ENCODE measurements around the gene TRPM4. TPM values are rescaled to one million over a fixed set of nuclear protein-coding genes. Genes with fewer than 3 reads are reported as not detected.

TRPM4 gene
- total and polyA plus RNA-seq, 2 of the 13 experiments (the other 11 are each of a cell fraction or from before 2014, with no cell fraction given): 1.9 to 4.3 TPM

DNA sequence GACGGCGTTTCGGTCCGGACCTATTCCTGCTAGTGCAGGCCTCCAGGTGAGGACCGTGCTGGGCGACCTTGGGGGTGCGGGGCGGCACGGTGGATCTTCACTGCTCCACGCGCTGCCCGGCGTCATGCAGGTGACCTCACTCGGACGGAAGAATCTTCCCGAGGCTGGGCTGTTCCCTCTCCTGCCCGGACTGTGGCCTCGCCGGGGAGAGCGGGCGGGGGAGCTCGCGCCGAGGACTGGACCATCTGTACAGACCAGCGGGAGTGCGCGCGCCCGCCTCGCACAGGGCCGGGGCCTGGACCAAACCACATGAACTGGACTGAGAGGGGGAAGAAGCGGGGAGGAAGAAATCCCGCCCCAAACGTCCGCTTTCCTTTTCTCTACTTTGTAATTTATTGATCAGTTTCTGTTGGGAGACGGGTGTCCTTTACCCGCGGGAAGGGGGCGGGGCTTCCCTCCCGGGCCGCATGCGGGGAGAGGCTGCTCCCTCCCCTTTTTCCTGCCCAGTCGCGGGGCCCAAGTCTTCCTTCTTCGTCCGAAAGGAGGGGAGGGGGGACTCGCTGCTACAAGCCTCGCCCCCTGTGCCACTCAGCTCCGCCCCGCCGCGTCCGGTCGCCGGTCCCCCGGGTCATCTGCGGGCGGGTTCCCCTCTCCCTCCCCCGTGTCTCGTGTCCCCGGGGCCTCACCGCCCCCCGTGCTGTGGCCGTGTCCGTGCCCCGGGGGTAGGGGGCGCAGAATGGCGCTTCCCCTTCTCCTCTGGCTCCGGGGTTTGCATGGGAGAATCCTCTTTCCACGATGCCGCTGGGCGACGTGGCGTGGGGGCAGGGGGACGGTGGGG is 7.3 kb upstream of the TRPM4 start (continued):
- TF ChIP-seq ZNF343 (CRISPR knock-in tag; IDR thresholded peaks at IDR 0.05) (0 out of 2 replicates have a peak, but pooled peaks have one; percentile 38), GABPB1 (CRISPR knock-in tag; IDR thresholded peaks at IDR 0.05) (peak; percentile 75), IRF1 (CRISPR knock-in tag; IDR thresholded peaks at IDR 0.05; ENCODE audit: low read depth) (0 out of 2 replicates have a peak, but pooled peaks have one; percentile 76), ZNF562 (CRISPR knock-in tag; IDR thresholded peaks at IDR 0.05; ENCODE audit: borderline replicate concordance) (no peak), ZNF329 (CRISPR knock-in tag; IDR thresholded peaks at IDR 0.05; ENCODE audit: low read depth) (peak; percentile 86; the same call in 1 of the 2 replicates), ZNF670 (CRISPR knock-in tag; IDR thresholded peaks at IDR 0.05; ENCODE audit: borderline replicate concordance) (peak; percentile 65; the same call in 1 of the 2 replicates), ZNF567 (CRISPR knock-in tag; IDR thresholded peaks at IDR 0.05; ENCODE audit: borderline replicate concordance) (peak; percentile 23; the same call in 1 of the 2 replicates), GATAD1 (CRISPR knock-in tag; IDR thresholded peaks at IDR 0.05) (peak; percentile 43; the same call in 1 of the 2 replicates), DMAP1 (CRISPR knock-in tag; IDR thresholded peaks at IDR 0.05) (0 out of 2 replicates have a peak, but pooled peaks have one; percentile 18), ARNTL (CRISPR knock-in tag; IDR thresholded peaks at IDR 0.05) (0 out of 2 replicates have a peak, but pooled peaks have one; percentile 37), GLI4 (CRISPR knock-in tag; IDR thresholded peaks at IDR 0.05; ENCODE audit: borderline replicate concordance) (peak; percentile 8; the same call in 1 of the 2 replicates), KMT2B (CRISPR knock-in tag; IDR thresholded peaks at IDR 0.05) (peak; percentile 46; the same call in 1 of the 2 replicates), DR1 (CRISPR knock-in tag; IDR thresholded peaks at IDR 0.05) (0 out of 2 replicates have a peak, but pooled peaks have one; percentile 8), RBM39 (IDR thresholded peaks at IDR 0.05; ENCODE audit: low read depth, low read length, poor library complexity, severe bottlenecking) (peak; percentile 32), SALL1 (CRISPR knock-in tag; IDR thresholded peaks at IDR 0.05) (peak; percentile 68), ZNF546 (CRISPR knock-in tag; conservative IDR thresholded peaks at IDR 0.05) (0 out of 2 replicates have a peak, but pooled peaks have one; percentile 27), ZNF558 (CRISPR knock-in tag; IDR thresholded peaks at IDR 0.05; ENCODE audit: borderline replicate concordance) (peak; percentile 89), CCAR2 (optimal IDR thresholded peaks at IDR 0.05; ENCODE audit: low read depth, low read length) (no peak), NCOR1 (IDR thresholded peaks at IDR 0.05; ENCODE audit: borderline replicate concordance, low read length) (no peak), IKZF5 (CRISPR knock-in tag; IDR thresholded peaks at IDR 0.05) (peak; percentile 42; the same call in 1 of the 2 replicates)
- TF ChIP-seq, protein P1, sequence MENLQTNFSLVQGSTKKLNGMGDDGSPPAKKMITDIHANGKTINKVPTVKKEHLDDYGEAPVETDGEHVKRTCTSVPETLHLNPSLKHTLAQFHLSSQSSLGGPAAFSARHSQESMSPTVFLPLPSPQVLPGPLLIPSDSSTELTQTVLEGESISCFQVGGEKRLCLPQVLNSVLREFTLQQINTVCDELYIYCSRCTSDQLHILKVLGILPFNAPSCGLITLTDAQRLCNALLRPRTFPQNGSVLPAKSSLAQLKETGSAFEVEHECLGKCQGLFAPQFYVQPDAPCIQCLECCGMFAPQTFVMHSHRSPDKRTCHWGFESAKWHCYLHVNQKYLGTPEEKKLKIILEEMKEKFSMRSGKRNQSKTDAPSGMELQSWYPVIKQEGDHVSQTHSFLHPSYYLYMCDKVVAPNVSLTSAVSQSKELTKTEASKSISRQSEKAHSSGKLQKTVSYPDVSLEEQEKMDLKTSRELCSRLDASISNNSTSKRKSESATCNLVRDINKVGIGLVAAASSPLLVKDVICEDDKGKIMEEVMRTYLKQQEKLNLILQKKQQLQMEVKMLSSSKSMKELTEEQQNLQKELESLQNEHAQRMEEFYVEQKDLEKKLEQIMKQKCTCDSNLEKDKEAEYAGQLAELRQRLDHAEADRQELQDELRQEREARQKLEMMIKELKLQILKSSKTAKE (CRISPR knock-in tag; IDR thresholded peaks at IDR 0.05; ENCODE audit: borderline replicate concordance): no peak
- TF ChIP-seq, protein P2, sequence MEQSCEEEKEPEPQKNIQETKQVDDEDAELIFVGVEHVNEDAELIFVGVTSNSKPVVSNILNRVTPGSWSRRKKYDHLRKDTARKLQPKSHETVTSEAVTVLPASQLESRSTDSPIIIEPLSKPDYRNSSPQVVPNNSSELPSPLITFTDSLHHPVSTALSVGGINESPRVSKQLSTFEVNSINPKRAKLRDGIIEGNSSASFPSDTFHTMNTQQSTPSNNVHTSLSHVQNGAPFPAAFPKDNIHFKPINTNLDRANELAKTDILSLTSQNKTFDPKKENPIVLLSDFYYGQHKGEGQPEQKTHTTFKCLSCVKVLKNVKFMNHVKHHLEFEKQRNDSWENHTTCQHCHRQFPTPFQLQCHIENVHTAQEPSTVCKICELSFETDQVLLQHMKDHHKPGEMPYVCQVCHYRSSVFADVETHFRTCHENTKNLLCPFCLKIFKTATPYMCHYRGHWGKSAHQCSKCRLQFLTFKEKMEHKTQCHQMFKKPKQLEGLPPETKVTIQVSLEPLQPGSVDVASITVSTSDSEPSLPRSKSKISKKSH (CRISPR knock-in tag; IDR thresholded peaks at IDR 0.05; ENCODE audit: borderline replicate concordance): peak; percentile 79; the same call in 1 of the 2 replicates

Measured in HepG2 (cell line).